Subcutaneous abdominal adipose tissue (tissue), 5 donors: ENCODE results near the gene DAAM1.

Source experiments
- H3K27ac ChIP-seq: one replicate; pipeline ENCODE4 v1.7.0; 2013; ENCODE audit warnings: low read depth, mild to moderate bottlenecking, inconsistent platforms, low read length, moderate library complexity
- H3K27me3 ChIP-seq, 5 donors: one replicate each; pipeline ENCODE4 v1.7.0; 2013; ENCODE audit warnings: low read length in 5 of 5, inconsistent platforms in 1 of 5; ENCODE audit not compliant: control insufficient read depth in 5 of 5, insufficient read depth in 4 of 5
- H3K36me3 ChIP-seq, 5 donors: one replicate each; pipeline ENCODE4 v1.7.0; 2013; ENCODE audit warnings: low read length in 5 of 5; ENCODE audit not compliant: control insufficient read depth in 5 of 5, insufficient read depth in 5 of 5
- H3K4me1 ChIP-seq, 5 donors: one replicate each; pipeline ENCODE4 v1.7.0; 2013; ENCODE audit warnings: low read length in 5 of 5, mild to moderate bottlenecking in 3 of 5, moderate library complexity in 1 of 5; ENCODE audit not compliant: control insufficient read depth in 5 of 5, insufficient read depth in 5 of 5
- H3K4me3 ChIP-seq, 5 donors: one replicate each; pipeline ENCODE4 v1.7.0; 2013; ENCODE audit warnings: low read length in 5 of 5, low read depth in 1 of 5
- H3K9ac ChIP-seq, 5 donors: one replicate each; pipeline ENCODE4 v1.7.0; 2013; ENCODE audit warnings: low read length in 5 of 5, mild to moderate bottlenecking in 4 of 5, moderate library complexity in 3 of 5
- H3K9me3 ChIP-seq, 5 donors: one replicate each; pipeline ENCODE4 v1.7.0; 2013; ENCODE audit warnings: low read length in 5 of 5; ENCODE audit not compliant: control insufficient read depth in 5 of 5
- donor health status: healthy.
- donor health status: healthy.
- donor health status: healthy.
- donor health status: healthy.
- donor health status: healthy.

The DAAM1 gene

DNA sequence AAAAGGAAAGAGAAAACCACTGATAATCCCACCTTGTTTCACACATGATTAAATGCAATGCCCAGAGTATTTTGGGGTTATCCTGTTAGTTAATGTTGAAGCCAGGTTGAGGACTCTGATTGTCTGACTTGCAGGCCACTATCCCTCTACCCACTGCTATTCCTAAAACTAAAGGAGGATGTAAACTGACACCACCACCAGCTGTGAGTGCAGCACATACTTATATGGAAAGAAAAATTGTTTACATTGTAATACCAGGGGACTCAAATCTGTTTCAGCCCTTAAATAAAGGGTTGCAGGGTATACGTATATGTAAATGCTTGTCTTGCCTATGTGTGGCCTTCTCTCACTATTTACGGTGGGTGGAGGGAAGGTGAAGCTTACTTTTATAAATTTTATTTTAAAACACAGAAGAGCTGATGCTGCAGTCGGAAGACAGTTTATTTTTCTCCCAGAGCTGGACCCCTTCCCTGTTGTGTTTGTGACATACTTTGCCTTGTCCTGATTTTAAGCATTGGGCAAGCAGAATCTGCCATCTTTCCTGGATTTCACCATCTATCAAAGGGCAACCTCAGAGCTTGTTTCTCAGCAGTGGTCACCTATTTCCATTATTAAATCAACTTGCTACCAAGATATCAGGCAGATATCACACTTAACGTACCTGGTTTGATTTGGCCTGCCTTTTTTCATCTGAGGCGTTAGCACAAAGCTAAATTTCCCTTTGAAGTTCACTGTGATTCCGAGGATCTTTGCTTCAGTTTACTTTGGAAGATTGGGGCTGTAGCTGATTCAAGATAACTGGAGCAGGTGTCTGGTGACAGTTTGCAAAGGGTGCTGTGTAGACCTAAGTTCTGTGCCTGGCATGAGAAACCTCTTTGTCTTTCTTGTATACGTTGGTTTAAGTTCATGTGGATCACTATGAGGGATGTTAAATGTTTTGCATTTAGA lies 25.2 kb downstream of the DAAM1 start:
- H3K4me1 ChIP-seq: peaks cover 0 to 60% (median 52%) of the 10 kb centered on the region in 5 donors
- H3K9ac ChIP-seq: no peak overlapping the region
- H3K27me3 ChIP-seq: no peaks in the 10 kb centered on the region
- H3K4me3 ChIP-seq: no peak overlapping the region
- no peaks in the 10 kb centered on the region for H3K9me3 ChIP-seq
- no peaks in the 10 kb centered on the region for H3K36me3 ChIP-seq
- H3K27ac ChIP-seq: no peak overlapping the region

DNA sequence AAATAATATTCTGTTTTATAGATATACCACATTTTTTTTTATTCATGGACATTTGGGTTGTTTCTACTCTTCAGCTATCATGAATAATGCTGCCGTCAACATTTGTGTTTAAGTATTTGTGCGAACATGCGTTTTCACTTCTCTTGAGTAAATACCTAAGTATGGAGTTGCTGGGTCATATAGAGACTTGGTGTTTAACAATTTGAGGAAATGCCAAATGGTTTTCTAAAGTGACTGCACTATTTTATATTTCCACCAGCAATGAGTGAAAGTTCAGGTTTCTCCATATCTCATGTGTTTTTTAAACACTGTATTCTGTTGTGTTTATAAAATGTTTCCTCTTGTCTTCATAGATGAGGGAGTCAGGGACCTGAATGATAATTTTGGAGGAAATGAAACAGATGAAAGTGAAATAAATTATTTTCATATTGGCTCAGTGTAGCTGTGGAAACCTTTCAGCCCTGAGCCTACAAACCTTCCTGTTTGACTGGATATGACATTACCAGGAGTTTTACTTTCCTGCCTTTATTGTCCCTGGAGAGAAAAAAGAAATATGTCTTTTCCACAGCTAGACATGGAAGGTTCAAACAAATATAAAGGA lies 26.3 kb downstream of the DAAM1 start:
- Histone ChIP-seq H3K27ac (peak overlapping the region; percentile 48), H3K4me3 (no peak overlapping the region), H3K4me1 (peaks cover 0 to 60% (median 55%) of the 10 kb centered on the region in 5 donors)

GRCh38 chr14:59215322-59215721 lies 26.9 kb downstream of the DAAM1 start:
- peak overlapping the region in 1 of 5 donors; percentile 26 for H3K9ac ChIP-seq

More for the DNA sequence above, 26.3 kb downstream of the DAAM1 start:
- Histone ChIP-seq H3K9me3 (no peaks in the 10 kb centered on the region), H3K36me3 (no peaks in the 10 kb centered on the region), H3K27me3 (no peaks in the 10 kb centered on the region), H3K9ac (peak overlapping the region in 1 of 5 donors; percentile 14)

GRCh38 chr14:59215757-59216156 lies 27.3 kb downstream of the DAAM1 start:
- H3K4me3 ChIP-seq: no peak overlapping the region
- H3K36me3 ChIP-seq: no peaks in the 10 kb centered on the region
- peak overlapping the region in 1 of 5 donors; percentile 26 for H3K9ac ChIP-seq
- H3K9me3 ChIP-seq: no peaks in the 10 kb centered on the region
- H3K4me1 ChIP-seq: peaks cover 0 to 64% (median 55%) of the 10 kb centered on the region in 5 donors
- peak overlapping the region; percentile 48 for H3K27ac ChIP-seq
- no peaks in the 10 kb centered on the region for H3K27me3 ChIP-seq

More at GRCh38 chr14:59215322-59215721, 26.9 kb downstream of the DAAM1 start:
- Histone ChIP-seq H3K27ac (peak overlapping the region; percentile 48), H3K27me3 (no peaks in the 10 kb centered on the region), H3K36me3 (no peaks in the 10 kb centered on the region), H3K9me3 (no peaks in the 10 kb centered on the region), H3K4me3 (no peak overlapping the region), H3K4me1 (peaks cover 0 to 60% (median 55%) of the 10 kb centered on the region in 5 donors)

DNA sequence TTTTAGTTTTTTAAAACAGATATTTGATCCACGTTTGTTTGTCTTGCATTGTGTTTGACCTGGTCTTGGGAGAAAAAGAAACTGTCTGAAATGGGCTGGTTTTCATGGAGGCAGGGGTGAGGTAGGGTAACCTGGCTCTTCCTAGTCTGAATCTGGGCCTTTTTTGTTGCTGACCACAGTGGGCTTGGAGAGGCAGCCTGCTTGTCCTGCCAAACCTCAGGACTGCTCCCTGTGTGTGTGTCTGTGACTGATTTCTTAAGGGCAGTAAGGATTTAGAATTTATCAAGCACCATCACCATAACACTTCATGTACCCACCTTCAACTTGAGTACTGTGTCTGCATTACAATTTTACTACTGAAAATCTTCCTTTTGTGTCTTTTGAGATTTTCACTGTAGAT lies 28.5 kb downstream of the DAAM1 start:
- Histone ChIP-seq H3K27me3 (no peaks in the 10 kb centered on the region), H3K4me3 (no peak overlapping the region), H3K9me3 (no peaks in the 10 kb centered on the region), H3K27ac (peak overlapping the region; percentile 26), H3K36me3 (no peaks in the 10 kb centered on the region), H3K9ac (no peak overlapping the region), H3K4me1 (peaks cover 0 to 64% (median 51%) of the 10 kb centered on the region in 5 donors)

DNA sequence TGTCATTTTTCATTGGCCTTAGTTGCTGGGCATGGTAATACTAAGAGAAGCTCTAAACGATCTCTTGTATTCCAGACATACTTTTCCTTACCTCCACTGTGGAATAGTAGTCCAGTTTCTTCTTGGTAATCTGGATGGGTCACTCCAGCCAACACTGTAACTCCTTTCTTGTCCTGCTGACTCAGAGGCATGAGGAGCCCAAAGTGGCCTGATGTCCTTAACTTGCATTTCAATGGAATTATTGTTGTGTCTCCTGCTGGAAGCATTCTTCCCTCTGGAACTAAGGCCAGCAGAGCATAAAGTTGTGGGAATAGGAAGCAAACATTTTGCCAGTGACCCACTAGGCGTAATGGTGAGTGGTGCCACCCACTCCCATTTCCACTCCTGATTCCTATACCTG lies 33.1 kb downstream of the DAAM1 start:
- Histone ChIP-seq H3K27me3 (no peaks in the 10 kb centered on the region), H3K36me3 (no peaks in the 10 kb centered on the region), H3K27ac (no peak overlapping the region), H3K4me1 (peaks cover 0 to 23% (median 17%) of the 10 kb centered on the region in 5 donors), H3K9me3 (no peaks in the 10 kb centered on the region), H3K9ac (no peak overlapping the region), H3K4me3 (no peak overlapping the region)

DNA sequence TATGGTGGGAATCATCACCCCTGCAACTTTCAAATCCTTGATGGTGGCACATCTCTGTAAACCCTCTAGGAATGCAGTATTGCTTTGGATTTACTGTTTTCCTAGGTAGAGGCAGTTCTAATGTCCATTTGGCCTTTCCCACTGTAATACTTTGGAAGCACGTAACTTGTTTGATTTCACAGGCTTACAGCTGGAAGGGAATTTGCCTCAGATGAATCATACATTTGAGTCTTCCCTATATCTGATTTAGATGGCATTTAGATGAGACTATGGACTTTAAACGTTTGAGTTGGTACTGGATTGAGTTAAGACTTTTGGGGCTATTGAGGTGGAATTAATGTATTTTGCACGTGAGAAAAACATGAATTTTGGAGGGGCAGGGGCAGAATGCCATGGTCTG lies 35.9 kb downstream of the DAAM1 start:
- H3K9ac ChIP-seq: no peak overlapping the region
- no peak overlapping the region for H3K4me3 ChIP-seq
- H3K27ac ChIP-seq: no peak overlapping the region
- H3K9me3 ChIP-seq: no peaks in the 10 kb centered on the region
- no peaks in the 10 kb centered on the region for H3K27me3 ChIP-seq
- H3K36me3 ChIP-seq: no peaks in the 10 kb centered on the region
- peaks cover 2 to 35% (median 19%) of the 10 kb centered on the region in 5 donors for H3K4me1 ChIP-seq

- Histone ChIP-seq H3K27me3 (no peaks in the 10 kb centered on the region), H3K4me1 (peaks cover 2 to 37% (median 19%) of the 10 kb centered on the region in 5 donors), H3K4me3 (no peak overlapping the region), H3K27ac (no peak overlapping the region), H3K9me3 (no peaks in the 10 kb centered on the region), H3K36me3 (no peaks in the 10 kb centered on the region), H3K9ac (no peak overlapping the region)
Measured at GRCh38 chr14:59225281-59225680, 36.8 kb downstream of the DAAM1 start.

DNA sequence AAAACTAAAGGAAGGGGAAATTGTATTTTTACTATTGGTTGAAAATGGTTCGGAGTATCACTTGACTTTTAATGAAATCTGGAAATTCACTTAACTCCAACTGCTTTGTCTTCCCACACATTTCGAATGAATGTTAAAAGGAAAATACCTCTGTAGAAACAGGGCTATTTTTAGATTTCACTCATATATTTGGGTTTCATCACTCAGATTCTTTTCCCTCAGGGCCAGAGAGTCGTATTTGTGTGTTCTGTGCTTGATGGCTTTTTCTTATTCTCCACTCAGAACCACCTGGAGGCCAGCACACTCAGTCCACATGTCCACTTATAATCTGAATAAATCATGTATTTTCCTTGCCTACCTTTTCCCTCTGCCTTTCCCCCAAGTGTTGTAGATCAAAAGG lies 40.0 kb downstream of the DAAM1 start:
- no peak overlapping the region for H3K4me3 ChIP-seq
- H3K9ac ChIP-seq: no peak overlapping the region
- H3K27me3 ChIP-seq: no peaks in the 10 kb centered on the region
- H3K27ac ChIP-seq: no peak overlapping the region
- no peaks in the 10 kb centered on the region for H3K36me3 ChIP-seq
- H3K4me1 ChIP-seq: peaks cover 2 to 30% (median 18%) of the 10 kb centered on the region in 5 donors
- H3K9me3 ChIP-seq: no peaks in the 10 kb centered on the region
